GM21381 (cell line): ENCODE results near the gene AFAP1.

ENCODE experiments used
- ATAC-seq: cut with Tn5 transposase; IDR thresholded peaks from one replicate; pipeline ENCODE4 v1.9.1; 2021; ENCODE audit warnings: mild to moderate bottlenecking, moderate library complexity; ENCODE audit not compliant: unreplicated experiment

Gene AFAP1

GRCh38 chr4:7867701-7868435 lies 71.8 kb downstream of the AFAP1 start:
- ATAC-seq, result no peak

GRCh38 chr4:7867191-7867590 lies 72.5 kb downstream of the AFAP1 start:
- ATAC-seq, result no peak

DNA sequence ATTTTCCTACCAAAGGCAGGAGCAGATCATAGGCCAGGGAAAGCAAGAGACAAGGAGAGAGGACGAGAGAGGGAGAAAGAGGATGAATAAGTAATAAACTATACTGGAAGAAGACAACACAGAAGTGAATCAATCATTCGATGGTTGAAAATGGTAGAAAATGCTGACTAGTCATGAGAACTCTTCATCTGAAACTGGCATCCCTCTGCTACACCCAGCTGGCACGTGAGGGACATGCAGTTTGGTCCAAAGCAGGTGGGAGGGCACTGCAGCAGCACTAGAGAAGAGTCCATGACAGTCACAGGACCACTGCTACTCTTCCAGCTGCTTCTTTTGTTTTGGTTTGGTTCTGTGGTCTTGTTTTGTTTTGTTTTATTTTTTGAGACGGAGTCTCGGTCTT lies 74.1 kb downstream of the AFAP1 start:
- ATAC-seq, result no peak

DNA sequence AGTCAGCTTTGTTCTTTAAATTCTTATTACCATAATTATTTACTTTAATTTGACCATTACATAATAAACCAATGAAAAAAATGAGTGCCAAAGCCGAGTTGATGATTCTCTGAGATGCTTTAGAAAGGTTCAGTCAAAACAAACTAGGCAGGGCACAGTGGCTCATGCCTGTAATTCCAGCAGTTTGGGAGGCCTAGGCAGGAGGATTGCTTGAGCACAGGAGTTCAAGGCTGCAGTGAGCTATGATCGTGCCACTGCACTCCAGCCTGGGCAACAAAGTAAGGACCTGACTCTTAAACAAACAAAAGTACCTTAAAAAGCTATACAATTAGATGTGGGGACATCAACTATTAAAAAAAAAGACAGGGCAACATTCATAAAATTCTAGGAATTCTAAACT lies 75.0 kb downstream of the AFAP1 start:
- no peak for ATAC-seq

- ATAC-seq, result no peak
Observed at GRCh38 chr4:7863911-7864681, 75.6 kb downstream of the AFAP1 start.

- no peak for ATAC-seq
Observed at GRCh38 chr4:7862561-7863192, 77.0 kb downstream of the AFAP1 start.

GRCh38 chr4:7861440-7861881 lies 78.2 kb downstream of the AFAP1 start:
- ATAC-seq, result no peak

GRCh38 chr4:7860600-7861163 lies 79.0 kb downstream of the AFAP1 start:
- no peak for ATAC-seq

DNA sequence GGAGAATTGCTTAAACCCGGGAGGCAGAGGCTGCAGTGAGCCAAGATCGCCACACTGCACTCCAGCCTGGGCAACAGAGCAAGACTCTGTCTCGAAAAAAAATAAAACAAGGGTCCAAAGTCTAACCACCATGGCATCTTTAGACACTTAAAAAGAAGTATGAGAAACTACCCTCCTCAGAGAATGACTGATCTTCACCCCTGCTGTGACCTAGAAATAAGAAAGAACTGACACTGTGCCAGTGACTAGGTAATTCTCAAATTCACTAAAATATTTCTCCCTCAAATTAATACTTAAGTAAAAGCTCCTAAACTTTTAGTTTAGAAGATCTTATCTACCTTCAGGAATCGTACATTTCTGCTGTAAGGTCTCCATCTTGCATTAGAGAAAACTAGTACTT lies 80.3 kb downstream of the AFAP1 start:
- no peak for ATAC-seq

DNA sequence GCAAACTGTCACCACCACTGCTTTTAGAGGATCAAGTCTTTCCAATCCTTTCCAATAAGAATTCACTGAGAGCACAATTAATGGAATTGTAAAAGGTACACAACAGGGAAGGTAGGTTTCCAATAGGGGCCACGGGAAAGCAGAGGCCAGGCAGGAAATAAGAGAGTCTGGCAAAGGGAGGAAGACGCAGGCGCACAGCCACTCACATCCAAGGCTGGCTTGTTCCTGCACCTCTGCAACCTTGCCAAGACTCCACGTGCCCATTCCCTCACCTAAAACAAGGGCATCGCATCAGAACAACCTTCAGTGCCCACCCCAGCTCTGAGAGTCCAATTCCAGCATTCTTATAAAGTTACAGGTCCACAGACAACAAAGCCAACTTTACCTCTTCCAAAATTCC lies 81.2 kb downstream of the AFAP1 start:
- no peak for ATAC-seq

DNA sequence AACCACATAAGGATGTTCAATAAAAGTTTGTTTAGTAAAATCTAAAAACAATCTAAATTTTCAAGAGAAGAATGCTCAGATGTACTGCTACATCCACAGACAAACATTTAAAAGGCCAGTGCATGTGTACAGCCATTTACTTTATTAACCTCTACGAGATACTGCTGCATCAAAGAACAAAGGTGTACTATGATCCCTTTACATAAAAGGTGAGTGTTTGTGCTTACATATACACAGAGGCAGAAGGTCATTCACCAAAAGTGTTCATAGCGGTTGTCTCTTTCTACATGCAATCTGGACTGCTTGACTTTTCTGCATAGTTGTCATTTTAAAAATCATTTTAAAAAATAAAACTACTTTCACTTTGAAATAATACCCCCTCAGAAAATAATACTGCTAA lies 81.7 kb downstream of the AFAP1 start:
- no peak for ATAC-seq

- ATAC-seq, result no peak
Observed at GRCh38 chr4:7857238-7857701, 82.4 kb downstream of the AFAP1 start.

DNA sequence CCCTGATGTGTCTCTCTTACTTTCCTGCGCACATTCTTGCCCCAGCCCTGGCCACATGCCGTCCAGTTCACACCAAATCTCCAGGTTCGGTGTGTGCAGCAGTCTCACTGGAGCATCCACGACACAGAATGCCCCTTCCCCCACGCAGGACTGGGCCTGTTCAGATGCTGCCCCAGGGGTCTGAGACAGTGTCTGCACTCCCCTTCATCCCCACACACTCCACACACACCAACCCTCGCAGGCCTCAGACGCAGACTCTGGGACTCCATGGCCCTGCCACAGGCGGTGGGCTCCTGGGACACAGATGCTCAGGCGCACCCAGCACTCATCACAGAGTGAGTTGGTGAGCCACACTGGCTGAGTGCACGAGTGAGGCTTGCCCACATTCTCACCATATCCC lies 83.9 kb downstream of the AFAP1 start:
- no peak for ATAC-seq

- ATAC-seq, result no peak
Observed at GRCh38 chr4:7854697-7855370, 84.8 kb downstream of the AFAP1 start.

DNA sequence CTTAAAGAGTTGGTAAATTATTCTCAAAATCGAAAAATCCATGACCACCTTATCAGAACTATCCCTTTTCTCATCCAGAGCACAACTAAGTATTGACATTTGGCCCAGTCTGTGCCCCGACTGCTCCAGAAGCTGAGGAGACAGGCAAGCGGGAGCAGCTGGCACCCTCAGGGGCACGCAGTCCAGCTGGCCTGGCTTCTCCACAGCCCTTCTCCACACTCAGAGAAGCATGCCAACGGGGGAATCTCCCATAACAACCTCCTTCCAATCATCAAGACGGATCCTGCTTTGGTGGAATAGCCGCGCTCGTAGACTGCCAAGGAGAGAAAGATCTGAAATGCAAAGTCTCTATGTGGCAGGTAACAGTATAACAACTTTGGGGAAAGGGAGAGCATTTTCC lies 85.4 kb downstream of the AFAP1 start:
- no peak for ATAC-seq

GRCh38 chr4:7853271-7853670 lies 86.4 kb downstream of the AFAP1 start:
- no peak for ATAC-seq

DNA sequence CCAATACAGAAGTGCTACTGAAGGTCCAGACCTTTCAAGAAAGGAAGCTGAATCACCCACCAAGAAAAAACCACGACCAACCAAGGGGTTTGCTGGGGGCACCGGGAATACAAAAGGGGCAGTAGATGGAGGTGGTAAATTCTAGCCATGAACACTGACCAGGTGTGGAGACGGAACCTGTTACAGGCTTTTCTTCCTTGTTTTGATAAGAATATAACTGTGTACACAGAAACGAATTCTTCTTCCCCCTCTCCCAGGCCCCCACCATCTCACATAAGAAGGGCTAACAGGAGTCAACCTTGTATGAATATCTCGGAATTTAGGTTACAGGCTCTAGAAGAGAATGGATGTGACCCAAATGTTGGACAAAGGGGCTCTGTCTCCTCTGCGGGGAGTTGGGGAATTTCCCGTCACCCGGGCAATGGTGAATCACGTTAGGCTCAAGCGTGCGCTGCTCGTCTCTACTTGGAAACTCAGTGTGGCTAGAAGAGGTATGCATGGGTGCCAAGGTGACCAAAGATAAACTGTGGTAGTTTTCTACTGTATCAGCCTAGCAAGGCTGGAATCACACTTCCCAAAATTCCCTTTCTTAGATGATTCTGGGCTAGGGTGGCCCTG lies 87.0 kb downstream of the AFAP1 start:
- no peak for ATAC-seq

DNA sequence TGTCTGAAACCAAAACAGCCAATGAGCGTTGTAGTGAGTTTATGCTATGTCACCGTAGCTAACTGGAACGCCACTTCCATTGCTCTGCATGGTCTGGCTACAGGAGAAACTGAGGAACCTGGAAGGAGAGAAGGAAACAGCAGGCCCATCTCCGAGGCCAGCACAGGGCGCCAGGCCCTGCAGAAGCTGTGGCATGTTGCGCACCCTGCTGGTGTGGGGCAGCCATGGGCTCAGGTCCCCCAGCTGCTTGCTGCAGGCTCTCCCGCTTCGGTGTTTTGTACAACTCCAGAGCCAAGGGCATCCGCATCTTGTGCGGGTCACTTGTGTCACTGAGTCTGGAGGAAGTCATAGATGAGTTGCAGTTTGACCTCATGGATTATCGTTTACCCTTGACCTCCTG lies 89.2 kb downstream of the AFAP1 start:
- no peak for ATAC-seq

DNA sequence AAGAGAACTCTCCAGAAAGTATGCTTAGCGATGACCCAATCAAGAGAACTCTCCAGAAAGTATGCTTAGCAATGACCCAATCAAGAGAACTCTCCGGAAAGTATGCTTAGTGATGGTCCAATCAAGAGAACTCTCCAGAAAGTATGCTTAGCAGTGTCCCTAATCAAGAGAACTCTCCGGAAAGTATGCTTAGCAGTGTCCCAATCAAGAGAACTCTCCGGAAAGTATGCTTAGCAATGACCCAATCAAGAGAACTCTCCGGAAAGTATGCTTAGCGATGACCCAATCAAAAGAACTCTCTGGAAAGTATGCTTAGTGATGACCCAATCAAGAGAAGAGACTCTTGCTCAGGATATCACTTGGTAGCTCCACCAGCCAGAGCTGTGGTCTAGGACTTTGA lies 92.5 kb downstream of the AFAP1 start:
- no peak for ATAC-seq

GRCh38 chr4:7845493-7846128 lies 94.0 kb downstream of the AFAP1 start:
- ATAC-seq, result no peak
